Osteocyte (in vitro differentiated cells): ENCODE data around the gene SELENOI. TPM values are rescaled to one million over a fixed set of nuclear protein-coding genes. Genes with fewer than 3 reads are reported as not detected.

Source experiments
- DNase-seq: peaks from one replicate; pipeline ENCODE4 v3.0.0; 2021; ENCODE audit warnings: mixed read lengths; ENCODE audit not compliant: unreplicated experiment; ENCODE audit errors: extremely low spot score
- H3K27ac Mint-ChIP-seq: one replicate; pipeline ENCODE4 v1.8.0; 2021; ENCODE audit warnings: mild to moderate bottlenecking, mixed read lengths; ENCODE audit not compliant: unreplicated experiment
- H3K27me3 Mint-ChIP-seq: one replicate; pipeline ENCODE4 v1.8.0; 2021; ENCODE audit warnings: mixed read lengths; ENCODE audit not compliant: unreplicated experiment
- H3K36me3 Mint-ChIP-seq: one replicate; pipeline ENCODE4 v1.8.0; 2021; ENCODE audit warnings: mixed read lengths; ENCODE audit not compliant: unreplicated experiment
- H3K4me1 Mint-ChIP-seq: one replicate; pipeline ENCODE4 v1.8.0; 2021; ENCODE audit warnings: mixed read lengths; ENCODE audit not compliant: unreplicated experiment
- H3K4me3 Mint-ChIP-seq: one replicate; pipeline ENCODE4 v1.8.0; 2021; ENCODE audit warnings: mild to moderate bottlenecking, moderate library complexity, mixed read lengths; ENCODE audit not compliant: unreplicated experiment
- H3K9me3 Mint-ChIP-seq: one replicate; pipeline ENCODE4 v1.8.0; 2021; ENCODE audit warnings: mixed read lengths; ENCODE audit not compliant: unreplicated experiment
- CTCF ChIP-seq: fragments of 200-600 bp; sonication (generic); IDR thresholded peaks from 2 replicates; pipeline ENCODE4 v1.5.0; 2021; ENCODE audit warnings: antibody characterized with exemption, mild to moderate bottlenecking, moderate library complexity
- total RNA-seq: library from RNA; stranded (reverse); gene quantifications from 2 replicates; pipeline ENCODE4 v1.2.1, GENCODE V29; 2021

The SELENOI gene
- total RNA-seq, 1 donor from 2014 or later: 16.1 TPM

- peaks cover 6% of the 10 kb centered on the region for H3K4me1 Mint-ChIP-seq
- no peak overlapping the region for H3K4me3 Mint-ChIP-seq
- TF ChIP-seq CTCF: no peak
- peaks cover 7% of the 10 kb centered on the region for H3K36me3 Mint-ChIP-seq
- H3K27ac Mint-ChIP-seq: no peak overlapping the region
- no peak for DNase-seq
- no peaks in the 10 kb centered on the region for H3K9me3 Mint-ChIP-seq
- H3K27me3 Mint-ChIP-seq: no peaks in the 10 kb centered on the region
Observed at GRCh38 chr2:26395394-26395793, 49.5 kb downstream of the SELENOI start.

- Mint-ChIP-seq H3K4me3 (no peak overlapping the region), H3K36me3 (peaks cover 7% of the 10 kb centered on the region), H3K4me1 (peaks cover 10% of the 10 kb centered on the region), H3K27ac (no peak overlapping the region), H3K27me3 (no peaks in the 10 kb centered on the region), H3K9me3 (no peaks in the 10 kb centered on the region)
- DNase-seq: no peak
- no peak for TF ChIP-seq CTCF
Observed at GRCh38 chr2:26396734-26397298, 50.9 kb downstream of the SELENOI start.

- Mint-ChIP-seq H3K4me3 (no peak overlapping the region), H3K4me1 (peaks cover 4% of the 10 kb centered on the region), H3K27ac (no peak overlapping the region), H3K27me3 (no peaks in the 10 kb centered on the region), H3K9me3 (no peaks in the 10 kb centered on the region), H3K36me3 (peaks cover 7% of the 10 kb centered on the region)
- TF ChIP-seq CTCF: no peak
- DNase-seq: no peak
Observed at GRCh38 chr2:26399771-26400376, 53.9 kb downstream of the SELENOI start.

GRCh38 chr2:26400723-26401122, 54.8 kb downstream of the SELENOI start:
- Mint-ChIP-seq H3K27me3 (no peaks in the 10 kb centered on the region), H3K27ac (no peak overlapping the region), H3K36me3 (peaks cover 7% of the 10 kb centered on the region), H3K4me1 (peaks cover 4% of the 10 kb centered on the region), H3K4me3 (no peak overlapping the region), H3K9me3 (no peaks in the 10 kb centered on the region)
- DNase-seq: no peak
- no peak for TF ChIP-seq CTCF

GRCh38 chr2:26401739-26402541, 56.0 kb downstream of the SELENOI start, which contains the start of gene DRC1:
DRC1 (plus strand) TSS chr2:26401920; CDS start chr2:26401990, 70 bp downstream.
- Mint-ChIP-seq H3K27me3 (peaks cover under 1% of the 10 kb centered on the region), H3K4me3 (peak within 1 kb of the TSS; percentile 64), H3K27ac (peak within 1 kb of the TSS; percentile 73)

More at GRCh38 chr2:26401739-26402541, 56.0 kb downstream of the SELENOI start, which contains the start of gene DRC1:
- Mint-ChIP-seq H3K4me1 (peaks cover 4% of the 10 kb centered on the region), H3K36me3 (peaks cover 4% of the 10 kb centered on the region), H3K9me3 (no peaks in the 10 kb centered on the region)
- TF ChIP-seq CTCF: no peak
- peak; percentile 96 for DNase-seq
